ENCODE results near the gene DPP10.

DNA sequence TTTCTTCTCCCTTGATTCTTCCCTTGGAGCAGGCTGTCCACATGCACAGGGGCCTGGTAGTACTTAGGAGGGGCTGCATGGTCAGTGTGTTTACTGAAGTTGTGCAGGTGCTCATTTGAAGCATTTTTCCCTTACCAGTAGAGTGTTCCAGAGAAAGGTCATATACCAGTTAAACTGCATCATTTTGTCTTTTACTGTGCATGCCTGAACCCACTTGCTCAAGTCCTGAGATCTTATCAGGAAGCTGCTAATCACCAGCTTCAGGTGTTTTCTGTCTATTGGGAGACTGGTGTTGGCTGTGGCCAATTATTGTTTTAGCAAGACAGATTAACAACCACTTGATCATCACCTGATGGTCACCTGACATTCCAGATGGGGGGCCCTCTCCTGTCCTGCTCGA, 676.6 kb downstream of the DPP10 start:
- TF ChIP-seq POLR2AphosphoS5 (IDR thresholded peaks at IDR 0.05; ENCODE audit: low read depth, low read length) (no peak), POLR2A (IDR thresholded peaks at IDR 0.05; ENCODE audit: low read depth, low read length) (no peak)
